HepG2 (cell line): ENCODE measurements around the gene STK32B. TPM values are rescaled to one million over a fixed set of nuclear protein-coding genes. Genes with fewer than 3 reads are reported as not detected.

Source experiments
- ATAC-seq: fragments of 200-7000 bp; cut with Tn5 transposase; 3 replicates; pipeline ENCODE4 v1.9.1; 2020; ENCODE audit warnings: mild to moderate bottlenecking, moderate library complexity
- BruUV-seq: library from RNA; stranded (reverse); fragments of 400-500 nt; replicated peaks from 2 replicates; lab custom pipeline; 2021; lab: Mats Ljungman, UMichigan
- CTCF ChIA-PET: fragments of 300-600 bp; formaldehyde crosslinking; extraction: SDS; loops from one replicate; lab custom pipeline; 2021; ENCODE audit warnings: low total read pairs, inconsistent platforms, low intra/inter-chr PET ratio; lab: Yijun Ruan, JAX
- POLR2A ChIA-PET: fragments of 350-600 bp; sonication (Branson Sonifier 250); formaldehyde crosslinking; loops from one replicate; lab custom pipeline; 2020; ENCODE audit warnings: antibody characterized with exemption, inconsistent platforms; lab: Yijun Ruan, JAX
- DNase-seq: peaks from one replicate; pipeline ENCODE4 v3.0.0-alpha.2; 2015; ENCODE audit warnings: low spot score
- FAIRE-seq: peaks from 3 replicates; lab custom pipeline; 2011; peaks lifted over from hg19 to GRCh38; lab: Jason Lieb, UNC
- H2AFZ ChIP-seq: one replicate; pipeline ENCODE4 v1.6.1; 2011; ENCODE audit warnings: low read length, inconsistent platforms
- H3K27ac ChIP-seq: fragments of 300-600 bp; 3 replicates; pipeline ENCODE4 v1.8.0; 2011; ENCODE audit warnings: mixed run types, mild to moderate bottlenecking, mixed read lengths, low read length, inconsistent platforms; ENCODE audit not compliant: insufficient read depth; ENCODE audit errors: extremely low read length
- H3K27me3 ChIP-seq, 2 experiments: fragments of 200-600 bp in 1 of 2; 2 replicates in 1 of 2; 3 replicates in 1 of 2; pipeline versions ENCODE4 v1.6.0 to v1.8.0; 2011; ENCODE audit warnings: low read length in 2 of 2, mild to moderate bottlenecking in 2 of 2, moderate library complexity in 2 of 2, inconsistent platforms in 1 of 2; ENCODE audit not compliant: insufficient read depth in 2 of 2, control insufficient read depth in 1 of 2
- H3K36me3 ChIP-seq, 2 experiments: fragments of 200-600 bp in 1 of 2; replicated peaks in 1 of 2; 2 replicates in 1 of 2; 3 replicates in 1 of 2; pipeline versions ENCODE4 v1.5.1 to v1.8.0; 2011; ENCODE audit warnings: low read length in 2 of 2, inconsistent platforms in 1 of 2; ENCODE audit not compliant: insufficient read depth in 2 of 2, control insufficient read depth in 1 of 2
- H3K4me1 ChIP-seq: 2 replicates; pipeline ENCODE4 v1.5.1; 2012; ENCODE audit warnings: low read length, inconsistent platforms; ENCODE audit not compliant: insufficient read depth
- H3K4me2 ChIP-seq: 2 replicates; pipeline ENCODE4 v1.6.0; 2011; ENCODE audit warnings: low read depth, low read length, inconsistent platforms
- H3K4me3 ChIP-seq, 3 experiments: fragments of 200-600 bp in 1 of 3; sonication (generic), shearing (Covaris generic) in 1 of 3; replicated peaks in 1 of 3; 2 replicates each; pipeline ENCODE4 v1.5.1; 2011 to 2016; ENCODE audit warnings: low read length in 3 of 3, inconsistent platforms in 2 of 3, low read depth in 2 of 3, mild to moderate bottlenecking in 2 of 3, control low read depth in 1 of 3, mixed read lengths in 1 of 3; ENCODE audit not compliant: insufficient read depth in 1 of 3
- H3K79me2 ChIP-seq: one replicate; pipeline ENCODE4 v1.6.1; 2011; ENCODE audit warnings: low read length, inconsistent platforms; ENCODE audit not compliant: insufficient read depth
- H3K9ac ChIP-seq: 2 replicates; pipeline ENCODE4 v1.6.0; 2011; ENCODE audit warnings: mild to moderate bottlenecking, low read depth, low read length, inconsistent platforms; ENCODE audit not compliant: insufficient read depth
- H3K9me3 ChIP-seq: 2 replicates; pipeline ENCODE4 v1.5.1; 2012; ENCODE audit warnings: mild to moderate bottlenecking, low read length
- H4K20me1 ChIP-seq: 2 replicates; pipeline ENCODE4 v1.6.0; 2011; ENCODE audit warnings: inconsistent platforms, mild to moderate bottlenecking, low read length, moderate library complexity; ENCODE audit not compliant: insufficient read depth
- SIX4 ChIP-seq: sonication (generic); formaldehyde crosslinking; IDR thresholded peaks from 2 replicates; pipeline ENCODE4 v1.4.0; 2020; ENCODE audit warnings: missing genetic modification reagents
- ZBTB40 ChIP-seq, 2 experiments: fragments of 450-650 bp in 1 of 2; sonication (generic) in 1 of 2; formaldehyde crosslinking in 1 of 2; IDR thresholded peaks; 2 replicates each; pipeline versions ENCODE4 v1.6.1 to v1.8.0; 2016 to 2022; ENCODE audit warnings: antibody characterized with exemption in 1 of 2, mild to moderate bottlenecking in 1 of 2, missing genetic modification reagents in 1 of 2
- ZNF549 ChIP-seq: sonication (generic); formaldehyde crosslinking; IDR thresholded peaks from 2 replicates; pipeline ENCODE4 v1.5.0; 2020; ENCODE audit warnings: missing genetic modification reagents
- ZNF691 ChIP-seq: sonication (generic); formaldehyde crosslinking; IDR thresholded peaks from 2 replicates; pipeline ENCODE4 v1.4.0; 2020; ENCODE audit warnings: missing genetic modification reagents, low read depth, mild to moderate bottlenecking, borderline replicate concordance
- ZNF816 ChIP-seq: sonication (generic); formaldehyde crosslinking; IDR thresholded peaks from 2 replicates; pipeline ENCODE4 v1.8.0; 2022; ENCODE audit warnings: missing genetic modification reagents, mild to moderate bottlenecking, borderline replicate concordance
- WGBS: methylation state at CpG from one replicate; pipeline ENCODE4 v1.1.6; 2017; ENCODE audit warnings: low lambda C conversion rate; 5-methylcytosine and 5-hydroxymethylcytosine counted together
- in situ Hi-C: cut with HindIII; loops from 2 replicates; pipeline ENCODE4 v1.10.0; 2017; ENCODE audit warnings: low pct_unique_long_range_greater_than_20kb; ENCODE audit not compliant: extremely low pct_ligation_motif_present
- intact Hi-C: fragments of 100-400 bp; cut with micrococcal nuclease; formaldehyde crosslinking; loops from one replicate; pipeline ENCODE4 v1.10.0; 2022; ENCODE audit not compliant: unreplicated experiment
- polyA plus RNA-seq, 8 experiments: library from polyadenylated mRNA; depleted of rRNA in 3 of 8; stranded (reverse) in 7 of 8; unstranded in 1 of 8; fragments of >200 nt; fragmentation: Illumina TruSeq in 4 of 8; extraction: Trizol in 4 of 8; gene quantifications; 2 replicates each; pipeline versions ENCODE4 v1.2.1 to v1.2.3, GENCODE V29; 2011 to 2016; ENCODE audit warnings: low read depth in 4 of 8, missing spikeins in 1 of 8, mixed read lengths in 1 of 8; ENCODE audit not compliant: insufficient read depth in 1 of 8
- total RNA-seq, 5 experiments: library from RNA; depleted of rRNA; stranded (reverse); fragments of >200 nt; fragmentation: Illumina TruSeq; extraction: Trizol; gene quantifications; 2 replicates each; pipeline ENCODE4 v1.2.3, GENCODE V29; 2016; ENCODE audit warnings: low read depth in 1 of 5
- TF ChIP-seq, protein P1 (sequence below): sonication (generic); formaldehyde crosslinking; IDR thresholded peaks from 2 replicates; pipeline ENCODE4 v1.4.0; 2020; ENCODE audit warnings: missing genetic modification reagents, borderline replicate concordance
- TF ChIP-seq, protein P2 (sequence below): sonication (generic); formaldehyde crosslinking; IDR thresholded peaks from 2 replicates; pipeline ENCODE4 v1.4.0; 2020; ENCODE audit warnings: mild to moderate bottlenecking, missing genetic modification reagents, borderline replicate concordance

STK32B gene
- total and polyA plus RNA-seq, 2 of the 13 experiments (the other 11 are each of a cell fraction or from before 2014, with no cell fraction given): not detected

DNA sequence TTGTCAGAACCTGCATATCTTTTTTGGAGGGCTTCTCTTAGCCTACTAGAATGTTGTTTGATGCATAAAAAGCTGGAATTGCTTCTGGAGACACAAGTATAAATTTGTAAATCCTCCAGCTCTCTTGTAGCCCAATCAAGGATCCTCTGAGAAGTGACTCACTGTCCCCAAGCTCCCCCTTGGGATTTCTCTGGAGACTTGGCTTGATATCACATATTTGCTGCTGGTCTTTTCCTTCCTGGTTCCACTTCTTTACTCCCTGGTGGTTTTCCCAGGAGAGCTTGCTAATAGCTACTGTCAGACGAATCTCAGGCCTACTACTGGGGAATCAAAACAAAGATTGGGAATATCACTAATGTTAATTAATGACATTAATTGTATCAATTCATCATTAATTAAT, 173.1 kb downstream of the STK32B start:
- FAIRE-seq: no peak
- 0% methylated on average over 1 of the region's 1 CpG for WGBS
- ATAC-seq: no peak
- intact Hi-C loops: no loop called here
- no peaks in the 10 kb centered on the region for H3K36me3 ChIP-seq
- H3K79me2 ChIP-seq: no peaks in the 10 kb centered on the region
- H3K9ac ChIP-seq: no peak overlapping the region
- H3K4me2 ChIP-seq: no peak overlapping the region
- no peak for DNase-seq
- no peaks in the 10 kb centered on the region for H4K20me1 ChIP-seq
- no peak overlapping the region for H3K4me3 ChIP-seq
- ChIA-PET POLR2A (no interaction called here), CTCF (no interaction called here)
- in situ Hi-C loops: no loop called here
- H3K4me1 ChIP-seq: no peaks in the 10 kb centered on the region
- no peak overlapping the region for H2AFZ ChIP-seq
- H3K27me3 ChIP-seq: no peaks in the 10 kb centered on the region
- no TSS peak for BruUV-seq
- H3K9me3 ChIP-seq: peaks cover 21% of the 10 kb centered on the region
- H3K27ac ChIP-seq: no peak overlapping the region
- TF ChIP-seq, protein P1, sequence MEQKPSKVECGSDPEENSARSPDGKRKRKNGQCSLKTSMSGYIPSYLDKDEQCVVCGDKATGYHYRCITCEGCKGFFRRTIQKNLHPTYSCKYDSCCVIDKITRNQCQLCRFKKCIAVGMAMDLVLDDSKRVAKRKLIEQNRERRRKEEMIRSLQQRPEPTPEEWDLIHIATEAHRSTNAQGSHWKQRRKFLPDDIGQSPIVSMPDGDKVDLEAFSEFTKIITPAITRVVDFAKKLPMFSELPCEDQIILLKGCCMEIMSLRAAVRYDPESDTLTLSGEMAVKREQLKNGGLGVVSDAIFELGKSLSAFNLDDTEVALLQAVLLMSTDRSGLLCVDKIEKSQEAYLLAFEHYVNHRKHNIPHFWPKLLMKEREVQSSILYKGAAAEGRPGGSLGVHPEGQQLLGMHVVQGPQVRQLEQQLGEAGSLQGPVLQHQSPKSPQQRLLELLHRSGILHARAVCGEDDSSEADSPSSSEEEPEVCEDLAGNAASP (CRISPR knock-in tag): no peak
- no peak for TF ChIP-seq ZBTB40 (IDR thresholded peaks at IDR 0.05)
- no peak for TF ChIP-seq ZBTB40 (CRISPR knock-in tag; IDR thresholded peaks at IDR 0.05)
- no peak for TF ChIP-seq ZNF549
- TF ChIP-seq SIX4 (CRISPR knock-in tag): no peak
- TF ChIP-seq ZNF816: no peak
- TF ChIP-seq, protein P2, sequence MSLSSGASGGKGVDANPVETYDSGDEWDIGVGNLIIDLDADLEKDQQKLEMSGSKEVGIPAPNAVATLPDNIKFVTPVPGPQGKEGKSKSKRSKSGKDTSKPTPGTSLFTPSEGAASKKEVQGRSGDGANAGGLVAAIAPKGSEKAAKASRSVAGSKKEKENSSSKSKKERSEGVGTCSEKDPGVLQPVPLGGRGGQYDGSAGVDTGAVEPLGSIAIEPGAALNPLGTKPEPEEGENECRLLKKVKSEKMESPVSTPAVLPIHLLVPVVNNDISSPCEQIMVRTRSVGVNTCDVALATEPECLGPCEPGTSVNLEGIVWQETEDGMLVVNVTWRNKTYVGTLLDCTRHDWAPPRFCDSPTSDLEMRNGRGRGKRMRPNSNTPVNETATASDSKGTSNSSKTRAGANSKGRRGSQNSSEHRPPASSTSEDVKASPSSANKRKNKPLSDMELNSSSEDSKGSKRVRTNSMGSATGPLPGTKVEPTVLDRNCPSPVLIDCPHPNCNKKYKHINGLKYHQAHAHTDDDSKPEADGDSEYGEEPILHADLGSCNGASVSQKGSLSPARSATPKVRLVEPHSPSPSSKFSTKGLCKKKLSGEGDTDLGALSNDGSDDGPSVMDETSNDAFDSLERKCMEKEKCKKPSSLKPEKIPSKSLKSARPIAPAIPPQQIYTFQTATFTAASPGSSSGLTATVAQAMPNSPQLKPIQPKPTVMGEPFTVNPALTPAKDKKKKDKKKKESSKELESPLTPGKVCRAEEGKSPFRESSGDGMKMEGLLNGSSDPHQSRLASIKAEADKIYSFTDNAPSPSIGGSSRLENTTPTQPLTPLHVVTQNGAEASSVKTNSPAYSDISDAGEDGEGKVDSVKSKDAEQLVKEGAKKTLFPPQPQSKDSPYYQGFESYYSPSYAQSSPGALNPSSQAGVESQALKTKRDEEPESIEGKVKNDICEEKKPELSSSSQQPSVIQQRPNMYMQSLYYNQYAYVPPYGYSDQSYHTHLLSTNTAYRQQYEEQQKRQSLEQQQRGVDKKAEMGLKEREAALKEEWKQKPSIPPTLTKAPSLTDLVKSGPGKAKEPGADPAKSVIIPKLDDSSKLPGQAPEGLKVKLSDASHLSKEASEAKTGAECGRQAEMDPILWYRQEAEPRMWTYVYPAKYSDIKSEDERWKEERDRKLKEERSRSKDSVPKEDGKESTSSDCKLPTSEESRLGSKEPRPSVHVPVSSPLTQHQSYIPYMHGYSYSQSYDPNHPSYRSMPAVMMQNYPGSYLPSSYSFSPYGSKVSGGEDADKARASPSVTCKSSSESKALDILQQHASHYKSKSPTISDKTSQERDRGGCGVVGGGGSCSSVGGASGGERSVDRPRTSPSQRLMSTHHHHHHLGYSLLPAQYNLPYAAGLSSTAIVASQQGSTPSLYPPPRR (CRISPR knock-in tag): no peak
- TF ChIP-seq ZNF691 (CRISPR knock-in tag): no peak
